ENCODE data around the gene NVL. TPM values are rescaled to one million over a fixed set of nuclear protein-coding genes. Genes with fewer than 3 reads are reported as not detected.

NVL gene
- total RNA-seq, 4 donors from 2014 or later: 35.9 to 52.3 (median 40.5) TPM

- 46 to 52% methylated on average over 2 to 4 of the region's 4 CpGs for WGBS, 2 donors (ENCODE audit: low coverage in 1 of 2)
- H3K4me3 ChIP-seq: peak overlapping the region in 3 of 4 donors; percentile 51 to 97 (median 95)
These were observed 28.3 kb upstream of the NVL start for GRCh38 chr1:224358237-224358636.

GRCh38 chr1:224357626-224358124, 27.7 kb upstream of the NVL start:
- intact Hi-C loops (cut with DNase I; ENCODE audit: low total_unique reads) (loop anchor here (5.0 kb wide), 1 partner anchor 80 kb away; no protein-coding TSS in a partner anchor), in situ Hi-C loops (cut with MboI; ENCODE audit: low pct_ligation_motif_present in 1 of 4, low pct_unique_long_range_greater_than_20kb in 1 of 4, low sequenced_read_pairs in 3 of 4) (no loop called here)
- WGBS, 2 donors (ENCODE audit: low coverage in 1 of 2): 16 to 21% methylated on average over 7 to 9 of the region's 9 CpGs
- Histone ChIP-seq H3K4me3 (peak overlapping the region; percentile 51 to 97 (median 88)), H3K27ac (peak overlapping the region; percentile 86 to 97 (median 94)), H3K27me3 (no peaks in the 10 kb centered on the region), H3K4me1 (peaks cover 7 to 58% (median 28%) of the 10 kb centered on the region in 4 donors), H3K36me3 (no peaks in the 10 kb centered on the region), H3K9me3 (no peaks in the 10 kb centered on the region)
- DNase-seq: no peak
- TF ChIP-seq, protein P1, sequence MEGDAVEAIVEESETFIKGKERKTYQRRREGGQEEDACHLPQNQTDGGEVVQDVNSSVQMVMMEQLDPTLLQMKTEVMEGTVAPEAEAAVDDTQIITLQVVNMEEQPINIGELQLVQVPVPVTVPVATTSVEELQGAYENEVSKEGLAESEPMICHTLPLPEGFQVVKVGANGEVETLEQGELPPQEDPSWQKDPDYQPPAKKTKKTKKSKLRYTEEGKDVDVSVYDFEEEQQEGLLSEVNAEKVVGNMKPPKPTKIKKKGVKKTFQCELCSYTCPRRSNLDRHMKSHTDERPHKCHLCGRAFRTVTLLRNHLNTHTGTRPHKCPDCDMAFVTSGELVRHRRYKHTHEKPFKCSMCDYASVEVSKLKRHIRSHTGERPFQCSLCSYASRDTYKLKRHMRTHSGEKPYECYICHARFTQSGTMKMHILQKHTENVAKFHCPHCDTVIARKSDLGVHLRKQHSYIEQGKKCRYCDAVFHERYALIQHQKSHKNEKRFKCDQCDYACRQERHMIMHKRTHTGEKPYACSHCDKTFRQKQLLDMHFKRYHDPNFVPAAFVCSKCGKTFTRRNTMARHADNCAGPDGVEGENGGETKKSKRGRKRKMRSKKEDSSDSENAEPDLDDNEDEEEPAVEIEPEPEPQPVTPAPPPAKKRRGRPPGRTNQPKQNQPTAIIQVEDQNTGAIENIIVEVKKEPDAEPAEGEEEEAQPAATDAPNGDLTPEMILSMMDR (IDR thresholded peaks at IDR 0.05): peak in 1 of 5 experiments; percentile 24
- TF ChIP-seq POLR2A (IDR thresholded peaks at IDR 0.05): no peak
- no peak for TF ChIP-seq EP300 (IDR thresholded peaks at IDR 0.05; ENCODE audit: low read depth)
- no peak for TF ChIP-seq POLR2AphosphoS5 (IDR thresholded peaks at IDR 0.05)

More at GRCh38 chr1:224358237-224358636, 28.3 kb upstream of the NVL start:
- in situ Hi-C loops (cut with MboI; ENCODE audit: low pct_ligation_motif_present in 1 of 4, low pct_unique_long_range_greater_than_20kb in 1 of 4, low sequenced_read_pairs in 3 of 4): no loop called here
- Histone ChIP-seq H3K27ac (peak overlapping the region; percentile 86 to 97 (median 94)), H3K9me3 (no peaks in the 10 kb centered on the region), H3K4me1 (peaks cover 7 to 58% (median 28%) of the 10 kb centered on the region in 4 donors), H3K36me3 (no peaks in the 10 kb centered on the region), H3K27me3 (no peaks in the 10 kb centered on the region)
- intact Hi-C loops (cut with DNase I; ENCODE audit: low total_unique reads): loop anchor here (5.0 kb wide), 1 partner anchor 79 kb away; no protein-coding TSS in a partner anchor
- DNase-seq: no peak
- TF ChIP-seq, protein P1 (IDR thresholded peaks at IDR 0.05): no peak
- TF ChIP-seq POLR2AphosphoS5 (IDR thresholded peaks at IDR 0.05): no peak
- no peak for TF ChIP-seq POLR2A (IDR thresholded peaks at IDR 0.05)
- TF ChIP-seq EP300 (IDR thresholded peaks at IDR 0.05; ENCODE audit: low read depth): no peak

DNA sequence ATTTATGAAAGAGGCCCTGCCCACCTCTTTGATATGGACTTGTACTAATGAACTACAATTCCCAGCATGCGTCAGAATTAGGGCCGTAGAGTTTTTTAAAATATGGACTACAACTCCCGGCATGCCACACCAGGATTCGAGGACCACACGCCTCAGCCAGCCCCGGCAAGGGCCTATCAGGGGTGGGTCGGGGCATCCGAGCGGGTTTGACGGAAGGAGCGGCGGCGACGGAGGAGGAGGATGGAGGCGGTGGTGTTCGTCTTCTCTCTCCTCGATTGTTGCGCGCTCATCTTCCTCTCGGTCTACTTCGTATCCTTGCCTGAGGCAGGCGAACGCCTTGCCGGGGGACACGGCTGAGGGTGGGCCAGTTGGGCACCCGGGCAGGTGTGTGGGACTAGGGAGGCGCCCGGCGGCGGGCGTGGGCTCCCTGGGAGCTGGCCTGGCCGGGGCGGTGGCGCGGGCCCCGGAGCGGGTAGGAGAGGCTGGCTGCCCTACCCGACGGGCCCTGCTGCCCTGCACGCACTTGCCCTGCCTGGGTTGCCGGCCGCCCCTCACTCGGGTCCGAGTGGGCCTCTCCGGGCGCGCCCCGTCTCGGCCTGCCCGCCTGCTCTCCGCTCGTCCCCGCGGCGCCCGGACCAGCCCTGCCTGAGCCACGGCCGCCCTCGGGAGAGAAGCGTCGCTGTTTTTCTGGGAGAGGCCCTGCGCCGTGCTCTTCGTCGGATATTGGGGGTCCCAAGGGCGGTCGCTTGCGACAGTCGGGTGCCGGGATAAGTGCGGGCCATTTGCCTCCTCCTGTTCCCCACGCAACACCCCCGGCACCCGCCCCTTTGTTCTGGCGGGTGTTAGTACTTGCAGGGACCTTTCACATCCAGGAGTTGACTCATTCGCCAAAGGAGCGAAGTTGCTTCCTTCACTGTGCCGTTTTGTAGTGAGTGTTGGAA, 27.0 kb upstream of the NVL start, which contains the start of gene CNIH4:
TSS of gene CNIH4 (plus strand) at position 195 of the 941 bp plus-strand sequence. CDS start at position 241, 46 bp downstream.
- H3K4me3 ChIP-seq: peak within 1 kb of the TSS; percentile 51 to 97 (median 88)
- WGBS, 2 donors (ENCODE audit: low coverage in 1 of 2): 0% methylated on average over 70 of the region's 78 CpGs; no CpG with 5 or more reads in 1 of the 2 donors
- H3K36me3 ChIP-seq: no peaks in the 10 kb centered on the region
- peak within 1 kb of the TSS; percentile 86 to 97 (median 94) for H3K27ac ChIP-seq
- H3K27me3 ChIP-seq: no peaks in the 10 kb centered on the region
- in situ Hi-C loops (cut with MboI; ENCODE audit: low pct_ligation_motif_present in 1 of 4, low pct_unique_long_range_greater_than_20kb in 1 of 4, low sequenced_read_pairs in 3 of 4) (no loop called here), intact Hi-C loops (cut with DNase I; ENCODE audit: low total_unique reads) (loop anchor here (5.0 kb wide), 1 partner anchor 80 kb away; no protein-coding TSS in a partner anchor)
- DNase-seq: peak; percentile 92
- H3K4me1 ChIP-seq: peaks cover 7 to 58% (median 28%) of the 10 kb centered on the region in 4 donors
- H3K9me3 ChIP-seq: no peaks in the 10 kb centered on the region
- peak; percentile 89 for TF ChIP-seq POLR2A (IDR thresholded peaks at IDR 0.05)
- TF ChIP-seq, protein P1 (IDR thresholded peaks at IDR 0.05): no peak
- peak; percentile 97 to 99 (median 99) for TF ChIP-seq POLR2AphosphoS5 (IDR thresholded peaks at IDR 0.05)
